Mammary epithelial cell (primary cell): ENCODE measurements around the gene CNOT2.

Experiments
- CTCF ChIP-seq, 2 donors: IDR thresholded peaks in 1 of 2; conservative IDR thresholded peaks in 1 of 2; 2 replicates each; pipeline ENCODE4 v1.5.1; 2011 to 2012; ENCODE audit warnings: inconsistent platforms in 2 of 2, low read length in 2 of 2, mild to moderate bottlenecking in 2 of 2, control low read depth in 1 of 2, low read depth in 1 of 2; ENCODE audit not compliant: insufficient read depth in 1 of 2; ENCODE audit errors: extremely low read depth in 1 of 2
- EZH2 ChIP-seq: IDR thresholded peaks from 2 replicates; pipeline ENCODE4 v1.6.1; 2012; ENCODE audit warnings: low read length, inconsistent platforms, borderline replicate concordance

DNA sequence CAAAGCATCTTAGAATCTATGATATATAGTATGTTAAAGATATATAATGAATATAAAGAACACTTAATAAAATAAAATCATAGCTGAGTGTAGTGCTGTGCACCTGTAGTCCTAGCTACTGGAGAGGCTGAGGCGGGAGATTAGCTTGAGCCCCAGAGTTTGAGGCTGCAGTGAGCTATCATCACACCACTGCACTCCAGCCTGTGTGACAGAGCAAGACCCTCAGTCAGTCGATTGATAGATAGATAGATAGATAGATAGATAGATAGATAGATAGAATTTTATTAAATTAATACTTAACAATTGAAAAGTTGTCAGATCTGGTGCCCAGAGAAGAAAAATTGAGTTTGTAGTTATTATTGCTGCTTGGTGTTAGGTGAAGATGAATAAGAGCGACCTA lies 40.0 kb downstream of the CNOT2 start:
- no peak for TF ChIP-seq CTCF (conservative IDR thresholded peaks at IDR 0.05 in 1 of 2, IDR thresholded peaks at IDR 0.05 in 1 of 2; ENCODE audit: extremely low read depth in 1 of 2, insufficient read depth in 1 of 2, low read depth in 1 of 2, low read length in 2 of 2)
- no peak for TF ChIP-seq EZH2
